Pons (tissue), 1 donor: ENCODE measurements around the gene FPR3.
"Not testable (repeated sequence)": the region's sequence is repeated elsewhere in the genome, so short reads cannot be mapped to it uniquely, and the experiment has no call there.

Experiments used
- DNase-seq: peaks from one replicate; pipeline ENCODE4 v3.0.0-alpha.2; 2016; ENCODE audit warnings: low spot score

FPR3 gene

DNA sequence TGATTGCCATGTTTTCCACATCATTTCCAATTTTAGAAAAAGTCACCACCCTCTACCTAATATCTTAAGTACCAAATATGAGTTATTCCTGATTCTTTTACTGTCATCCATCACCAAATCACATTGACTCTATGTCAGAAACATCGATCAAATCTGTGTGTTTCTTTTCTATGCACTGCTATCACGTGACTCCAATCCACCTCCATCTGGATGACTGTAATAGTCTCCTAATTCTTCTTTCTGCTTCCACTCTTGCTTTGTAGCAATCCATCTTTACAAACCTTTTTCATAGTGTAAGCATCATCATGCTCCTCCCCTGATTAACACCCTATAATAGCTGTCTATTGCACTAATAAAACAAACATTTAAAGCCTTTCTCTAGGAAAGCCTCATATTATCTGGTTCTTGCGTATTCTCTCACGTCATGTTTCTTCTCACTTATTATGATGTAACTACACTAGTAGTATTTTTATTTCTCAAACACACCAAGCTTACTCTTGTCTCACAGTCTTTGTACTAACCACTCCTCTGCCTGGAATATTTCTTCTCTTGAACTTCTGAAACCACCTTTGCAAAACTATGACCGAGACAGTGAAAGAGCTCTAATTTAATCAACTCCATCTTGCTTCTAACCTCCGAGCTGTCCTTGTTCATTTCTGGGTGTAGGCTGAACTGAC lies 10.7 kb upstream of the FPR3 start:
- DNase-seq = no peak

DNA sequence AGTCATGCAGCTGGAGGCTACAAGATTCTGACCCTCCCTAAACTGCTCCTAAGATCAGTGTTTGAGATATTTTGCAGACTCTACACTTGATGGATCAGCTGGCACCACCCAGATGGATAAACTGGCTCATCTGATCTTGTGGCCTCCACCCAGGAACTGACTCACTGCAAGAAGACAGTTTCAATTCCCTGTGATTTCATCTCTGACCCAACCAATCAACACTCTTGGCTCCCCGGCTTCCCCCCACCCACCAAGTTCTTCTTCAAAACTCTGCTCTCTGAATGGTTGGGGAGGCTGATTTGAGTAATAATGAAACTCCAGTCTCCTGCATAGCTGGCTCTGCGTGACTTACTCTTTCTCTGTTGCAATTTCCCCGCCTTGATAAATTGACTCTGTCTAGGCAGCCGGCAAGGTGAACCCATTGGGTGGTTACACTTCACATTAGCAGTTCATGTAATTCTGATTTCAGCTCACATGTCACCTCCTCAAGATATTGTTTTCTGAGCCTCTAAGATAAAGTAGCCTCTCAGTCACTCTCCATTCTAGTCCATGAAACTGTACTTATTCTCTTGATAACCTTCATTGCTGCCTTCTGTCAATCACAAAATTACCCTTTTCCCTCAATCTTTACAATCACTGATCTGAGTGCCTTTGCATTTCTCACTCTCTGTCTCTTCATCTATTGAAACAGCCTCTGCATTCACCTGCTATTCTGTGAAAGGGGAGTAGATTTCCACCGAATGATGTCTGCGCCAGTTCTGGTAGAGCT lies 9.9 kb upstream of the FPR3 start:
- peak; percentile 75 for DNase-seq

DNA sequence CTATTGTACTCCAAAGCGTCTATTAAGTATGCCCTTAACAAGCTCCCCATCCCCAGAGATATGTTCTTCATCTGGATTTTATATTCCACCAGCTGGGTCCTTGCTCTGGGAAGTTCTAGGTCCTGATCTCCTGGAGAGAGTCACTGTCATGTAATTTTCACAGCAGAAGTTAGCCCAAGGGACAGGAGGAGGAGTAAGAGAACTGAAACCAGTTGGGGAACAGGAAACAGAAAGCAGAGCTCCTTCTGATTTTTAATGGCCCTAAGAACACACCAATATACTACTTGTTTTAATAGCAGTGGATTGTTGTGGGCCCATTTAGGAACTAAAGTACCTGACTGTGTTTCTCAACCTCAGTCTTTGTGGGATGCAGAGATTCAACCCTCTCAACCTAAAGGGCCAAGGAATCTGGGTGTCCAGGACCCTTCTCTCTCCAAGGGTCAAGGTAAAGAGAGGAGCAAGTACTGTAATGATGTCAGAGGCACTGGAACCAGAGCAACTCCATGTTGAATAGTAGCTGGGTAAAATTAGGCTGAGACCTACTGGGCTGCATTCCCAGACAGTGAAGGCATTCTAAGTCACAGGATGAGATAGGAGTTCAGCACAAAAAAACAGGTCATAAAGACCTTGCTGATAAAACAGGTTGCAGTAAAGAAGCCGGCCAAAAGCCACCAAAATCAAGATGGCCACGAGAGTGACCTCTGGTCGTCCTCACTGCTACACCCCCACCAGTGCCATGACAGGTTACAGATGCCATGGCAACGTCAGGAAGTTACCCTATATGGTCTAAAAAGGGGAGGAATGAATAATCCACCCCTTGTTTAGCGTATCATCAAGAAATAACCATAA lies 8.1 kb upstream of the FPR3 start:
- peak; percentile 59 for DNase-seq

GRCh38 chr19:51788029-51788428 lies 6.9 kb upstream of the FPR3 start:
- DNase-seq = no peak

- DNase-seq = no peak
These were observed 5.7 kb upstream of the FPR3 start for GRCh38 chr19:51789061-51789795.

DNA sequence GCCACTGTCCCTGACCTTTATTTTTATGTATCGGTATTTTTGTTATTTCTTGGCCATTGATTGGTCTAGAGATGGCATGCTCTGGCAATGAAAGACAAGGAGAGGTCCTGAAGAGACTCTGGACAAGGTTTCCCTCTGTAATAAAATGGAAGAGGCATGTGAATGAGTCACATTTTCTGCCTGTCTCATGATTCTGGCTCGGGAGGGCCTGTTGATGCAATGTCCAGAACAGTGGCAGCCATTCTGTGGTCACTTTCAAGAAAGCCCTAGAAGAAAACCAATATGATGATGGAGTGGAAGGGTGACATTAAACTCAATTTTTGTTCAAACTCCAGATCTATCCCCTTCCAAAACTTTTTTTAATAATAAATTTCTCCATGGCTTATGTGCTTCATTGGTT lies 2.0 kb upstream of the FPR3 start:
- no peak for DNase-seq

GRCh38 chr19:51793994-51794393 lies 963 bp upstream of the FPR3 start:
- no peak for DNase-seq

DNA sequence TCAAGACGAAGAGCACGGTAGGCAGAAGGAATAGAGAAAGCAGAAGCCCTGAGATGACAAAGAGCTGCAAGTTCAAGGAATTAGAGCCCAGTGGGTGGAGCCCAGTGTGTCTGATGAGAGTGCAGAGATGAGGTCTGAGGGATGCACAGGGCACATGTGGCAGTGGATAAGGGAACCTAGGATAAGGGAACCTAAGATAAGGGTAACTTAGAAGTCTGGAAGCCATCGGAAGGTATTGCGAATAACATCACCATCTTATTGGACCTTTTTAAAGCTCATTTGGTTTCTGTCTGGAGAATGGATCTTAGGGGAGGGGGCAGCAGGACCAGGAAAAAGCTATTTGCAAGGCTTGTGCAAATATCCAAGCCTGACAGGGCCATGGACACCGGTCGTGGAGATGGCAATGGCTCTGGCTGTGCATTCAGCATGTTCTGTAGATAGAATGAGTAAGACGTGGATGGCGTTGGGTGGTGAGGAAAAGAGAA lies 1.3 kb downstream of the FPR3 start:
- no peak for DNase-seq

GRCh38 chr19:51797480-51797879 lies 2.5 kb downstream of the FPR3 start:
- no peak for DNase-seq

DNA sequence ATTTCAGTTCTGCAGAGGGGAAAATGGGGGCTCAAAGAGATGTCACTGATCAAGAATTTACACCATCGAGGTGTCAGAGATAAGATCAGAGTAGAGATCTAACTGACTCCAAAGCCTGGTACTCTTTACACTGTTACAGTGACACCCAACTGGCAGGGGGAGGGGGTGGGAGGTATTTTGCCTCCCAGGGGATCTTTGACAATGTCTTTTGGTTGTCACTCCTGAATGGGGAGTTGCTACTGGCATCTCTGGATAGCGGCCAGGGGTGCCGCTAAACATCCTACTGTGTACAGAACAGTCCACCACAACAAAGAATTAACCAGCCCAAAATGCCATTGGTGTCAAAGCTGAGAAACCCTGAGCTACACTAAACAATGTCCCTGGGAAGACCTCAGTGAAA lies 3.1 kb downstream of the FPR3 start:
- DNase-seq = no peak

GRCh38 chr19:51799034-51799773 lies 4.2 kb downstream of the FPR3 start:
- peak; percentile 77 for DNase-seq

DNA sequence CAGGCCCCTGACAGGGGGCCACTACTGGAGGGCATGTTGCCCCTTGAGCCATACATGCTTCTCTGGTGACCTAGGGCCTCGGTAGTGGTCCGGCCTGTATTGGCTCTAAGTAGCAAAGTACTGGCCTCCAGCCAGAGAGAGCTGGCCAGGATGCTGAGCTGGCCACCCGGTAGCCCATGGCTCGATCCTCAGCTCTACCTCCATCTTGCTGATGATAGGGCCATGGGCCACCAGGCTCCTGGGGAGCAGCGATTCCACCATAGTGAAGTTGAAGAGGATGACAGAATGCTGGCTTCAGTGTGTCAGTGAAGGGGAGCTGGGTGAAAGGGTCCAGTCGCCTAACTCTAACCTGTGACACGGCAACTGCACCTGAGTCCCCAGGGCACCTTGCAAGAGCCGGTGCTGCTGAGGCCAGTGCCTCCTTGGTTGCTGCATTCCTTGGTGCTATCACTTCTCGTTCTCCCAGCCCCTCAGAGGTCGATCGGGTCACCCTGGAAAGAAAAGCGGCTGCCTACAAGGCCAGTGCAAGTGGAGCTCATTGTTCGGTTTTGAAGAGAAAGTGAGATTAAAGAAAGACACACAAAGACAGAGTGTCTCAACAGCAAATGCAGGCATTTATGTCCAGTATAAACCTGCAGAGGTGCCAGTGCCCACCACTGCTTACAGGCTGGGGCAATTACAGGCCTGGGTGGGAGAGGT lies 5.0 kb downstream of the FPR3 start:
- DNase-seq = no peak

- no peak for DNase-seq
These were observed 5.7 kb downstream of the FPR3 start for GRCh38 chr19:51800473-51801244.

DNA sequence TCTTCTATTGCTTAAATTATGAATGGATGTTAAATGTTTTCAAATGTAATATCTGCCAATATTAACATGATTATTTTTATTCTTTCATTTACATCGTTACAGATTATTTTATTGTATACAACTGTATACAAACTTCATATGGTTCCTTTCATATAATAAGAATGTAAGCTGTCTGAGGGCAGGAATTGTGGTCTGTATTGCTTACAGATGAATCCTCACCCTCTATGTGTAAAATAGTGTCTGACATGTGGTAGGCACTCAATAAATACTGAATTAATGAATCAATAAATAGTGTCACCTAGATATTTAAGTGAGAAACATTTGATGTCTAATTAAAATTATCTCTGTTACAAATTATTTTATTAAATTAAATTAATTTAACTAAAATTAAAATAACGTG lies 7.8 kb downstream of the FPR3 start:
- no peak for DNase-seq

DNA sequence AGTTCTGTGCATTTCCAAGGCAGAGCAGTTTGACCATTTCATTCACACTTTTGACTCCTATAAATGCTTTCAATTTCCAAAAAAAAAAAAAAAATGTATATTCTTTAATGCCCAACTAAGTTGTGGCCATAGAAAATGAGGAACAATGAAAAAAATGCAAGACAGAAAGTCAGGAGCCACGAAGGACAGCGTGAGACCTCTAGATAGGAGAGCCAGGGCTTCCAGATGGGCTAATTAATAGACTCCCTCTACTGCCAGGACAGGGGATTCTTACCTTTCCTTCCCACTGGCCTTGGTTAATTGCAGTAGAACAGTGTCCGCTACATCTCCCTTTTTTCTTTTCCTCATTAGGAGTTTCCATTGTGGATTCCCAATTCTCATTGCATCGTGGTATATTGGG lies 8.6 kb downstream of the FPR3 start:
- no peak for DNase-seq

GRCh38 chr19:51803967-51804366 lies 9.0 kb downstream of the FPR3 start:
- DNase-seq = peak; percentile 52

- DNase-seq = not testable (repeated sequence)
These were observed 9.8 kb downstream of the FPR3 start for GRCh38 chr19:51804789-51805188.

DNA sequence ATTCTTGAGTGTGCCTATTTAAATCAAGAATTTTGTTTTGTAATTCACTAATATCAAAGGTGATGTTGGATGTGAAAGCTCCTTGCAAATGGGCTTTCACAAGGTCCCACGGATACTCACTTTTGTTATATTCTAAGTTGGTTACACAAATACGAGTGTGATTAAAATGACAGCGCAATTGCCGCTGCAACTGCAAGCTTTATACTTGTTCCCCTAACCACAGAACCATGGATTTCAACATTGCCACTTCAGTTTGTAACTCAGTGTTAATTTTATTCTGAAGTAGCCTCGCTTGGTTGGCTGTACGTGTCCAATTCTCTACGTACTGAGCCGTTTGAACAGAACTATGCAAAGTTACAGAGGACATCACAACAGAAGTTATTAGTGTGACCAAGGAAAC lies 10.4 kb downstream of the FPR3 start:
- DNase-seq = not testable (repeated sequence)

- not testable (repeated sequence) for DNase-seq
These were observed 11.6 kb downstream of the FPR3 start for GRCh38 chr19:51806571-51806970.
